ENCODE measurements around the gene CRAT.
"Not testable (repeated sequence)": the region's sequence is repeated elsewhere in the genome, so short reads cannot be mapped to it uniquely, and the experiment has no call there.

Gene CRAT

DNA sequence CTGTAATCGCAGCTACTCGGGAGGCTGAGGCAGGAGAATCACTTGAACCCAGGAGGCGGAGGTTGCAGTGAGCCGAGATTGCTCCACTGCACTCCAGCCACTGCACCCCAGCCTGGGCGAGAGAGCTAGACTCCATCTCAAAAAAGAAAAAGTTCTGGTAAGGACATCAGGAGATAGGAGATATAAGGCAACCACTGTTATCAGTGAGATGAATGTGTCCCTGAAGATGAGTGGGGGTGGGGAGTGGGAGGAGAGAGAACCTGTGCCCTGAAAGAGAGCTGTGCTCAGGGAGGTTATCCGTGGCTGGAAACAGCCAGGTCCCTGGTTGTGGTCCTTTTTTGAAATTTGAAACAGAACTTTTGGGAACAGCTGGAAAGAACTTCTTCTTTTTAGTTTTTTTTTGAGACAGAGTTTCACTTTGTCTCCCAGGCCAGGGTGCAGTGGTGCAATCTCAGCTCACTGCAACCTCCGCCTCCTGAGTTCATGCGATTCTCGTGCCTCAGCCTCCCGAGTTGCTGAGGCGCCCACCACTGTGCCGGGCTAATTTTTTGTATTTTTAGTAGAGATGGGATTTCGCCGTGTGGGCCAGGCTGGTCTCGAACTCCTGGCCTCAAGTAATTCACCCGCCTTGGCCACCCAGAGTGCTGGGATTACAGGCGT lies 3.2 kb upstream of the CRAT start:
- FAIRE-seq: no peak
- no peak for DNase-seq (ENCODE audit: insufficient read length, low spot score)

DNA sequence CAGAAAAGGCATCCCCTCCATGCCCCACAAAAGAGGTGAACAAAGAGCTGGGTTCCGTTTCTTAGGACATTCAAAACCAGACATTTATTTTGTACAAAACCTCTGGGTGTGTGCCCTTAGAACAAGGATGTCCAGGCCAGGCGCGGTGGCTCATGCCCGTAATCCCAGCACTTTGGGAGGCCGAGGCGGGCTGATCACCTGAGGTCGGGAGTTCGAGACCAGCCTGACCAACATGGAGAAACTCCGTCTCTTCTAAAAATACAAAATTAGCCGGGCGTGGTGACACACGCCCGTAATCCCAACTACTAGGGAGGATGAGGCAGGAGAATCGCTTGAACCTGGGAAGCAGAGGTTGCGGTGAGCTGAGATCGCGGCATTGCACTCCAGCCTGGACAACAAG lies 1.9 kb upstream of the CRAT start:
- not testable (repeated sequence) for DNase-seq (ENCODE audit: insufficient read length, low spot score); FAIRE-seq

DNA sequence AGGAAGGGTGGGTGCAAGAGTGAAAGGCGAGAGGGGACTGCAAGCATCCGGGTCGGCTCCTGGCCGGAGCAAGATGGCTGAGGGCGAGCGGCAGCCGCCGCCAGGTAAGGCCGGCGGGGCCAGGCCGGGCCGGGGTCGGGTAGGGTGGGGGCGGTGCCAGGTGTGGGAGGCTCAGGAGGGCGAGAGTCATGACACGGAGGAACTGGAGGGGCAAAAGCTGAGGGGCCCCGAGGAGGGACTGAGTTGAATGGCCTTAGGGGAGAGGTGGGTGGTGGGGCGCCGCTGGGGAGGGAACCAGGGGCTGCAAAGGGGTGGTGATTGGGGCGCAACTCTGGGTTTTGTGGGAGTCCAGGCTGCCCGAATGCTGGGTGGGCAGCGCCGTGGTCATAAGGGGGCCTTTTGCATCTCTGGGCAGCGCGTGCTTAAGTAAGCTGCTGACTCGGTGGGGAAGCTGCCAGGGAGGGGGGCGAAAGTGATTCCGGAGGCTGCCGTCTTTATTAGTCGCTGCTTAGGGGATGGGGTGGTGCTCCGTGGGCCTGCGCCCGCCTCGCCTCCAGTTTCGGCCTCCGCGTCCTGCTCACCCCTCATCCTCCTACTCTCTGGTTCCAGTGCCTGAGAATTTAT lies 1.0 kb upstream of the CRAT start:
- no peak for DNase-seq (ENCODE audit: insufficient read length, low spot score)
- FAIRE-seq: no peak

DNA sequence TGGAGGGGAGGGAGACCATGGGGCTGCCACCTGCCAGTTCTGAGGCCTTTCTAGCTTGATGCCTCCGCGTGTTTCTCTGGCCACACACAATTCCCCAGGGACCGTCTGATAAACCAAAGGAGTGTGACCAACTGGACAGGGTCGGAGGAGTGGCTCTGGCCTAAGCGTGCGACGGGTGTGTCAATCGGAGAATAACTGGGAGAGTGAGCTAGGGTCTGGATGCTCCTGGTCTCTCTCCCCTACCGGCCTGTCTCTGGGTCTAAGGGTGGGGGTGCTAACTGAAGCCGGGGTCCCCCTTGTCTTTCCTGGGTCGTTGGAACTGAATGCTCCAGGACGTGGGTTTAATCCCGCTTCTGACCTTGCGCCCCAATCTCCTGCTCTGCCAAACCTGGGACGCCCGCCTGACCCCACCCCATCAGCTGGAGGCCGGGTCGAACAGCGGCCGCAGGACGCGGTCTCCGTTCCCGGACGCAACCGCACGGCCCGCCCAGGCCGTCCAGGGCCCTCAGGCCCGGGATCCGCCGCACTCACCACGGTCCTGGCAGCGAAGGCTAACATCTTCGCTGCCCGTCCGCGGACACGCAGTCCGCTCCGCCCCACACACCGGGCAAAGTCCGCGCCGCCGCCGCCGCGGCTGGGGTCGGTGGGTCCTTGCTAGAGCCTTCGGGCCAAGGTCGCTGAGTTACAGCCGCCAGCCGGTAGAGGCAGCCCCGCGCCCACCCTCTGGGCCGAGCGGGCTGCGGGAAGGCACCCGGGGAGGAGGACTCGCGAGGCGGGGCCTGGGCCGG lies 447 bp downstream of the CRAT start:
- no peak for FAIRE-seq
- DNase-seq (ENCODE audit: insufficient read length, low spot score): no peak

DNA sequence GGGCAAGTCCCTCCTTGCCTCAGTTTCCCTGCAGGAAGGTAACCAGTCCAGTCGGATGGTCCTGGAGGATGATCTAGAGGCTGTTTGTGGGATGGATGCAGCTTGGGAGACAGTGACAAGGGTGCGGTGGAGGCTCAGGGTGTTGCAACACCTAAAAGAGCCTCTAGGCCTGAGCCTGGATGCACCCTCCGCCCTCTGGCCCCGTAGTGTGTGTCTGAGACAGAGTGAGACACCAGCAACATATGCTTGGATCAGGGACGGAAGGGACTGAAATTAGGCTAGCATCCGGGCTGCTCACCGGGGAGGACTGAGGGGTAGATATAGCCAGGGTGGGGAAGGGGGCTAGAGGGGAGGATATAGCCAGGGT lies 1.1 kb downstream of the CRAT start:
- FAIRE-seq: no peak
- no peak for DNase-seq (ENCODE audit: insufficient read length, low spot score)

DNA sequence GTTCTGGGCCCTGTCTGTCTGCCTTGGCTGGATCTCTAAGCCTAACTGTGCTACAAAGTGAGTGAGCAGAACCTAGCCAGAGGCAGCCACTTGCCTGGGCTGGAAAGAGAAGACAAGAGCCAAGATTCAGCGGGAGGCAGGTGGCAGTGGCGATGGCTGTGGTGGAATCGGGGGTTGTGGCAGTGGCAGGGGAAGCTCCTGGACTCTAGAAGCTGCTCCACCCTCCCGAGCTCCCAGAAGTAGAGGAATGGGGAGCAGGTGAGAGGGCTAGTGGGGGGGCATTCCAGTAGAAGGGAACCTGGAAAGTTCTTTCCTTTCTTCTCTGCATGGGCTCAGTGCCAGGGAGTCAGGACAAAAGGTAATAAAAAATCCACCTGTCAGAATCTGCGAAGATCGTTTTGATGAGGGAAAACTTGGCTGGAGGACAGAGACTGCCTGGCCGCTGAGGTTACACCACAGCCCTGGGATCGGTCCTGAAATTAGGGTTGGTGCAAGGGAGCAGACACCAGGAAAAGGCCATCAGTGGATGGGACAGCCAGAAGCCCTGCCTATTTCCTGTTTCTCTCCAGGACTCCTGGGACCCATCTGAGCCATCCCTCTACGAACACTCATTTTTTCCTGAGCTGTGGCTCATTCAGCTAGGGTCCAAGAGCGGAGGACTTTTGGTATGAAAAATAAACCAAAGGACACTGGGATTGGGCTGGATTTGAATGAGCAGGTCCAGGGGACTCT lies 1.6 kb downstream of the CRAT start:
- no peak for DNase-seq (ENCODE audit: insufficient read length, low spot score)
- no peak for FAIRE-seq

DNA sequence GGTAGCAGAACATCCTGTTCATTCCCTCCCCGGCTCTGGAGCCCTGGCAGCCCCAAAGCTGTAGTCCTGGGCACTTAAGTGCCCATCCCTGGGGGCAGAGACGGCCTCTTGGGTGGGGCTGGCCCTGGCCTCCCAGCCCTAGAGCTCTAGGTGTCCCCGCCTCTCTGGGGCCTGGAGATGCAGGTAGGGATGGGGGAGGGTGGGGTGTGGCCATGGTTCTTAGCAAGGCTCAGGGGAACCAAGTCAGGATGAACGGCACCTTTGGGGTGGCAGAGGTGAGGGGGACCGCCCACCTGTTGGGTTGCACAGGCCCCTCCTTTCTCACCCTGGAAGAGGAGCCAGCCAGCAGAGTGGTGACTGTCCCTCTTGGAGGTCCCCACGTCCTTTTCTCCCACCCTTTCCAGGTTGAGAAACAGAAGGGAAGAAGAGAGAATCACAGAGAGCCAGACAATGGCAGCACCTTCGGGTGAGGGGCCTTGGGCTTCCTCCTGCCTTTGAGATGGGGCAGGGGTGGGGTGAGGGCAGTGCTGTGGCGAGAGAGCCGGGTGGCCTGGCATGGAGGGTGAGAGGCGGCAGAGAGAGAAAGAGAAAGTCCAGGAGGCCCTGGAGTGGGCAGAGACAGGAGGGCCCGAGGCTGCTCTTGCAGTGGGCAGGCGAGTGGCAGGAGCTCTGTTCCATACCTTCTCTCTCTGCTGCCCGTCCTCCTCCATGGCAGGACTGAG lies 2.3 kb downstream of the CRAT start:
- no peak for FAIRE-seq

DNA sequence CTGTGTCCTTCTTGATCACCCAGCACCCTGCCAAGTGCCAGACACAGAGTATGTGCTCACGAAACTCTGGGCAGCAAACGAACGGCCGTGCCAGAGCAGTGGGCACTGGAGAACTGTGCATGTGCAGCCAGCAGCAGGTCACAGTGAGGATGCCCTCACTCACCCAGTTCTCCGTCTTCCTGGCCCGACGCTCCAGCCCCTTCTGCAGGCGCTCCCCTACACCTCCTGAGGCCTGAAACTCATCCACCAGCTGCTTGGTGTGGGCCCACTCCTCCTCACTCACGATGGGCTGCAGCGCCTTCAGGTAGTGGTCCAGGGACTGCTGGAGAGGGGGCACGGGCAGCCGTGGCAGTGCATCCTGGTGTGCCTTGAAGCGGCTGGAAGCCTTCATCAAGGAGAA lies 2.9 kb downstream of the CRAT start:
- no peak for DNase-seq (ENCODE audit: insufficient read length, low spot score)

More for the DNA sequence above, 2.3 kb downstream of the CRAT start:
- DNase-seq (ENCODE audit: insufficient read length, low spot score): no peak

DNA sequence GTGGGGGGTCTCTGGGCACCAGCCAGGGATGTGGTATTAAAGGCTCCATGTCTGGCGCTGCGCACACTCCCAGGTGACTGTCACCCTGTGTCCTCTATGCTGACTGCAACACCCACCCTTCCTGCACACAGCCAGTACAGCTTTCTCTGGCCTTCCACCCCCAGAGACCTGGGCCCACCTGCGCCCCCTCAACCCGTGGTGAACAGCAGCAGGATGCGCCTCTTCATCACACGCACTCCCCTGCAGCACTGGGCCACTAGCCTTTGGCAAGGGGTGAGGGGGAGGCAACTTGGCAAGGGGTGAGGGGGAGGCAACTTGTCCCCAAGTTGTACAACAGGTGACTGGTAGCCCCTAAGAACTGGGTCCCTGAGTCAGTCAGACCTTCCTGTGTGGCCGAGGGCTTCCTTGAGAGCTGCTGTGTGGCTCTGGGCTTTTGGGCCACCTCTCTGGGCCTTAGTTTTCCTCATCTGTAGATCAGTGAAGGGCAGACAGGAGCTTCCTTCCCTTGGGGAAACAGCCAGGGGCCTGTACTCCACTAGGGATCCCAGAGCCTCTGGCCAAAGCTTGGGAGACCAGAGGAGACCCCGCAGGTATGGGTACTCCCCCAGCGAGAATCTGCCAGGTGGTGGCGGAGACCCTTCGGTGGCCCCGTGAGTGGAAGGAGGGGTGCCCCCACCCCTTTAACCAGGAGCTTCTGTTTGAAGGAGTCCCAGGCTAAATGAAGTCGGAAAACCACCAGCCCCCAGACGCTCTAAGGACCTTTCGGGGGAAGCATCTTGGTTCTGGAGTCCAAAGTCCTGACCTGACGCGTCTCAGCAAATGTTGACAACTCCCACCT lies 4.5 kb downstream of the CRAT start:
- DNase-seq (ENCODE audit: insufficient read length, low spot score) (no peak), FAIRE-seq (no peak)

More for the DNA sequence above, 2.9 kb downstream of the CRAT start:
- no peak for FAIRE-seq

DNA sequence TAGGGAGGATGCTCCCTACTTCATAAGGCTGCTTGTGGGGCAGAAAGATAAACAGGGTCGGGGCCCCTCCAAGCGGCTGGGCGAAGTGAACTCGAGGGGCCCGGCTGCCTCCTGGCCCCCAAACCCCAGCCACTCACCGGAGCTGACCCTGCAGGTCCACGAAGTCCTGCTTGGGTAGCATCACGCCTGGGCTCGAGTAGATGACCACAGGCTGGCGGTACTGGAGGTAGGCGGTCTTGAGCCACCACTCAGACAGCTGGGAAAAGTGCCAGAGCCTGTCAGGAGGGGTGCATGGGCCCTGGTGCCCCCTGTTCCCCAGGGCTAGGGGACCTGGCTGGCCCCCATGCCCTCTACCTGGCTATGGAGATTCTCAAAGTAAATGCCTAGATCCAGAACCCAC lies 6.5 kb downstream of the CRAT start:
- FAIRE-seq (no peak), DNase-seq (ENCODE audit: insufficient read length, low spot score) (no peak)

DNA sequence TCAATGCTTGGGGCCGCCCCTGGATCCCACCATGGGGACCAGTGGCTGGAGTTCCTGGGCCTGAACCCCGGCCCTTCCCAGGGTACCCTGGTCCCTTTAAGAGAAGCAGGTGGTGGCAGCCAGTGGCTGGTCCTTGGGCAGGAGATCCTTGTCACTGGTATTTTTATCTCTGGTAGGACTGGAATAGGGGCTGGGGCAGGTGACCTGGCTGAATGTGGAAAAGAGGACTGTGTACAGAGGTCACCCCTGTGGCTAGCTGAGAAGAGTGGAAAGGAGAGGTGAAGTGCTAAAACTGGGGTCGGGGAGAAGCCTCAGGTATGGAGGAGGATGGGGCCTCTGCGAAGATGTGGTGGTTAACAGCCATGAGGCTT lies 7.0 kb downstream of the CRAT start:
- no peak for DNase-seq (ENCODE audit: insufficient read length, low spot score)
- no peak for FAIRE-seq

DNA sequence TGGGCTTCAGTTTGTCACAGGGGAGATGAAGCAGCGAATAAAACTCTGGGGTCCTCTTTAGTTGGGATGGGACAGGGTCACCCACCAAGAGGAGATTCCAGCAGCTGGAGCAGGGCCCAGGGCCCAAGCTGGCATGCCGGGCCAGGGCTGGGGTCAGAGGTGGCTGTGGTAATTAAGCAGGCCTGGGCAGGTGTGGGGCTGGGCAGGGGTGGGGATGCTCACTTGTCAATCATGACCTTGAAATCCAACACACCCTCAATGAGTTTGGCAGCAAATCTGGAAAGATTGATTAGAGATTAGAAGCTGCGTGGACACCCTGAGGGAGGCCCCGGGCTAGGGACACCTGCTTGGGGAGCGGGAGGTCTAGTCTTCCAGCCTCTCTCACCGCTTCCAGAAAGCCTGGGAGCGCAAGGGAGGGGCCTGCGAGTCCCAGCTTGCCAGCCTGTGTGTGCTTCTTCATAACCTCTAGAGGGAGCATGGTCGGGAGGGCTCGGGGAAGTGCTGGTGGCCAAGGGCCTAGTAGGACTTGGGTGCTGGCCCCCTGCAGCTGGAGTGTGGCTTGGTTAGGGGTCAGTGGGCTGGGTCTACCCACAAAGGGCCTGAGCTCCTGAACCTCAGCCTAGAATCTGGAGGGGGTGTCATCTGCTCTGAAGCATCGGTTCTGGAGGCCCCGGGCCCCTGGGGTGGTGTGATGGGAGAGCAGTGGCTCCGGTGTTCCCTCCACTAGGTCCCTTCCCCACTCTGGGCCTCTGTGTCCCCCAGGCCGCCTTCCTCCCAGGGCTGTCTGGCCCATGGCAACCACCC lies 7.6 kb downstream of the CRAT start:
- peak; percentile 50 for DNase-seq (ENCODE audit: insufficient read length, low spot score)

DNA sequence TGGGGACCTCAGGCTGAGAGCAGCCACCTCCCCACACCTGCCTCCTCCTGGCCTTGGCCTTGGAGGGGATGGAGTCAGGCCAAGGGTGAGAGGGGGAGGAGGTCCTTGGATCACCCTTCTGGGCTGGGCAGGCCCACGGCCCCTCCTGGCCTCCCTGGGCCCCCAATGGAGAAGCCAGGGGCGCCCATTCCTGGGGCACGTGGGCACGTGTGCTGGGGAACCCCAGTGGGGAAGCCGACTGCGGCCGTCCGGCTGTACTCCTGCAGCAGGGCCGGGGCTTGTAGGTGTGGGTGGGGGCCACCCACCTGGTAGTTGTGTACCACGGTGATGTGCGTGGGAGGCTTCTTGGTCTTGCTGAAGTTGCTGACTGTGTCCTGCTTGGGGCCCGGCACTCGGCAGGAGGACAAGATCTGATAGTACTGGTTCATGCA lies 8.5 kb downstream of the CRAT start:
- DNase-seq (ENCODE audit: insufficient read length, low spot score) (no peak), FAIRE-seq (no peak)

More for the DNA sequence above, 7.6 kb downstream of the CRAT start:
- FAIRE-seq: no peak

DNA sequence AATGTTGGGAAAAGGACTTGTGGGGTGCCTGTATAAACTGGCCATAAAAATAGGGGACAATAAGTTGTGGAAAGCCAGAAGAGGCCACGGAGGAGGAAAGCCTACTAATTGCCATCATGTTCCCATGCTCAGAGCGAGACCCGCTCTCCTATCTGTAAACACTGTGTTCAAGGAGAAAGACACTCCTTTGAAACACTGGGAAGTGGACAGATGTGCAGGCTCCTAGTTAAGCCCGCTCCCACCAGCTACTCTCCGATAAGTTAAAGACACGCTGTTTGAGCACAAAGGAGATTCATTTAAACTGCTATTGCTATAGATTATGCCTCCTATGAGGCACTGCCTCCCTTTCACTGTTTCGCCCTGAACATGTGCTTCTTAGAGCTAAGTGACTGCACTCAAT lies 9.3 kb downstream of the CRAT start:
- FAIRE-seq: no peak

DNA sequence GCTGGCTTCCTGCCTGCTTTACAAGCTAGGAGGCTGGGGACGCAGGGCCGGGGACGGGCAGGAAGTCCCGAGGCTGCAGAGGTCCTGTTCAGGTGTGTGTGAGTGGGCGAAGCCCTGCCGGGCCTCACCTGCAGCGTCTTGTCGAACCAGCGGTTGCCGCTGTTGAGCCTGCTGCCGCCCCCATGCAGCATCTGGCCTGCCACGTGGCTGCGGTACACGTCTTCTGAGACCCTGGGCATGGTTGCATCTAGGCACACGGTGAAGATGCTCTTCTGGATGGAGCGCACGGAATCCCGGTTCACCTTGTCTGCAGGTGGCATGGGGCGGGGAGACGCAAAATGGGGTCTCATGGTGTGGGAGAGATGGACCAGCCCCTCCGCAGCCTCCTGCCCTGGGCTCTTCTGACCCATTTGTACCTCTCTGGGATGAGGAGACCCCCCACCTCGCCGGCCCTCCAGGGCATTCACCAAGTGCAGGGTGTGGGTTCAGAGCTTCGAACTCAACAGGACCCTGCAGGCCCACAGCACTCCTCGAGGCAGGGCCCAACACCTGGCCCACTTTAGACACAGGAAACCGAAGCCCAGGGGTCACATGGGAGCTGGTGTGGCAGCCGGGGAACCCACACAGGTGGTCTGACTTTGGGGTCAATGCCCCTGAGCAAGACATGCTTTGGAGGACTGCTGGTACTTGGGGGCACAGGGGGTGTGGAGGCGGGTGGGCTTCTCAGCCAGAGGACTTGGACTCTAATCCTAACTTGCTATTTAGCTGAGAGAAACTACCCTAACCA lies 10.0 kb downstream of the CRAT start:
- FAIRE-seq (no peak), DNase-seq (ENCODE audit: insufficient read length, low spot score) (no peak)

More for the DNA sequence above, 9.3 kb downstream of the CRAT start:
- DNase-seq (ENCODE audit: insufficient read length, low spot score): no peak

DNA sequence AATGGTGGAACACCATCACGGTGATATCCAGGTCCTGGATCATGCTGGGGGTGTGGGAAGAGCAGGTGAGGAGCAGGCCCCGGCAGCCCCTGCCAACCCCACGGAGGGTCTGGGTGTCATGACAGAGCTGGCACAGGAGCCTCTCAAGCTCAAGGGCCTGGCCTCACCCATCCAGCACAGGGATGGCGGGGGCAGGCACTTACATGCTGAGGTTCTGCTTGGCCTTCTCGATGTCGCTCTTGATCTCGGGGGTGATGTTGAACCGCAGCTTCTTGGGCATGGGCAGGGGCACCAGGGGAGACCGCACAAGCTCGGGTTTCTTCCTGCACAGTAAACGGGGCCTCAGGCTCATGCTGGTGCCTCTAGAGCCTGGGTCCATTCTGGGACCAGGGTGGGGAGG lies 12.3 kb downstream of the CRAT start:
- FAIRE-seq: no peak
- no peak for DNase-seq (ENCODE audit: insufficient read length, low spot score)

DNA sequence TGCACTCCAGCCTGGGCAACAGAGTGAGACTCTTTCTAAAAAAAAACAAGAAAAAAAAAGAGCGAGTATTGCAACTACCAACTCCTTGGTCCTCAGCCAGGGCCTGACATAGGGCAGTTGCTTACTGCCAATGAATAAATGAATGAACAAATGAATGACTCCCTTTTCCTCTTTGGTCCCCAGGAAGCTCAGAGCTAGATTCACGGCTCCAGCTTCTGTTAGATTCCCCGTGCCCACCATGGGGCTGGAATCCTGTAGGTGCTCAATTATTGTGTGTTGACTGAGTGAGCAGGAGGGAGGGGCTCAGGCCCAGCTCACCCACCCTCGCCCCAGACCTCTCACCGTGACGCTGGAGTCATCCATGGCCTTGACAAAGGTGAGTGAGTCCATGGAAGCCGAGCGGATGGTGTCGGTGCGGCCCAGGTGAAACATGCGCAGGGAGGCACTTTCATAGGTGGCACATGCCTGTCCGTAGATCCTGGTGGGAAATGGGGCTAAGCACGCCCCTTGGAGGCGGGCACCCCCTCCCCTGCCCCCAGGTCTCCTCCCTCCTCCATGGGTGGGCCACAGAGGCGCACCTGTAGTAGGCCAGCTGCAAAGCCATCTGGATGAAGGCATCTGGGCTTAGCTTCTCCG lies 12.8 kb downstream of the CRAT start:
- FAIRE-seq (no peak), DNase-seq (ENCODE audit: insufficient read length, low spot score) (no peak)

DNA sequence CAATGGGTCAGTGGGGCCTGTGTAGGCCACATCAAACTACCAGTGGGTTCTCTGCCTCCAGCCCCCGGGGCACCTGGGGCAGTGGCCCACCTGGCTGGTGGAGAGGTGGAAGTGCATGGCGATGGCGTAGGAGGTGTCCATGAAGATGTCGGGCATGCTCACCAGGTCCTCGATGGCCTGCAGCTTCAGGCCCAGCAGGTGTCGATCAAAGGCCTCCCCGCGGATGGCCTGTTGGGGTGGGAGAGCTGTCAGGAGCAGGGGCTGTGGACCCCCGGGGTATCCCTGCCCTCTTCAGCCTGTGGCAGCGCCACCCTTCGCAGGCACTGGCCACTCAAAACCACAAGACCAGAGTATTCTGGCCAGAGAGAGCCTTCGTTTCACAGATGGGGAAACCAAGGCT lies 14.7 kb downstream of the CRAT start:
- DNase-seq (ENCODE audit: insufficient read length, low spot score) (no peak), FAIRE-seq (no peak)
